Heart right ventricle (tissue), 16 donors: Measurements from ENCODE around the gene SCARB1. TPM values are rescaled to one million over a fixed set of nuclear protein-coding genes. Genes with fewer than 3 reads are reported as not detected.

ENCODE experiments used
- ATAC-seq, 8 donors: fragments of 200-7000 bp; cut with Tn5 transposase; one replicate each; pipeline ENCODE4 v1.9.1; 2020; ENCODE audit warnings: mild to moderate bottlenecking in 8 of 8, moderate library complexity in 8 of 8, moderate number of reproducible peaks in 1 of 8
- DNase-seq, 2 donors: peaks; one replicate each; pipeline ENCODE4 v3.0.0-alpha.2; 2020
- H3K27ac ChIP-seq, 10 donors: fragments of 200-600 bp; sonication (generic) in 2 of 10; one replicate each; pipeline versions ENCODE4 v1.5.0 to v1.8.0; 2020 to 2022; ENCODE audit warnings: mild to moderate bottlenecking in 3 of 10
- H3K27me3 ChIP-seq, 7 donors: fragments of 200-600 bp; one replicate each; pipeline ENCODE4 v1.8.0; 2021 to 2022; ENCODE audit warnings: mild to moderate bottlenecking in 2 of 7
- H3K36me3 ChIP-seq, 9 donors: fragments of 200-600 bp; sonication (generic) in 1 of 9; one replicate each; pipeline versions ENCODE4 v1.5.0 to v1.8.0; 2020 to 2022; ENCODE audit warnings: mild to moderate bottlenecking in 2 of 9
- H3K4me1 ChIP-seq, 9 donors: fragments of 200-600 bp; sonication (generic) in 1 of 9; one replicate each; pipeline versions ENCODE4 v1.5.0 to v1.8.0; 2020 to 2022; ENCODE audit warnings: mild to moderate bottlenecking in 4 of 9
- H3K4me3 ChIP-seq, 10 donors: fragments of 200-600 bp; sonication (generic) in 2 of 10; one replicate each; pipeline versions ENCODE4 v1.5.0 to v1.8.0; 2020 to 2022; ENCODE audit warnings: mild to moderate bottlenecking in 7 of 10, moderate library complexity in 2 of 10
- H3K9me3 ChIP-seq, 11 donors: fragments of 200-600 bp in 10 of 11; sonication (generic) in 2 of 11; one replicate each; pipeline versions ENCODE4 v1.5.0 to v1.8.0; 2013 to 2022; ENCODE audit warnings: mild to moderate bottlenecking in 2 of 11, control low read depth in 1 of 11, moderate library complexity in 1 of 11
- WGBS, 2 donors: extraction: QIAGEN DNeasy Blood & Tissue Kit; methylation state at CpG; one replicate each; pipeline ENCODE4 v1.1.7; 2013; ENCODE audit warnings: inconsistent platforms in 1 of 2; 5-methylcytosine and 5-hydroxymethylcytosine counted together
- intact Hi-C, 10 donors: fragments of 100-400 bp; cut with DNase I; formaldehyde crosslinking; loops; one replicate each; pipeline versions ENCODE4 v1.11.1 to v1.14.2; 2022
- polyA plus RNA-seq, 2 donors: library from polyadenylated mRNA; stranded (reverse); fragments of 200-250 nt; gene quantifications; one replicate each; pipeline ENCODE4 v1.2.3, GENCODE V29; 2013
- total RNA-seq, 10 donors: library from RNA; stranded (reverse); fragmentation: NEBNext Ultra II Directional in 3 of 10; extraction: Animal tissue kit (Norgen Biotek cat#: 25700) in 3 of 10; gene quantifications; one replicate each; pipeline versions ENCODE4 v1.2.1 to v1.2.4, GENCODE V29; 2021 to 2023
- TF ChIP-seq, protein P1 (sequence below), 9 donors: fragments of 200-600 bp; sonication (generic) in 2 of 9; IDR thresholded peaks; one replicate each; pipeline versions ENCODE4 v1.5.0 to v1.8.0; 2021 to 2022; ENCODE audit warnings: antibody characterized with exemption in 9 of 9, mild to moderate bottlenecking in 5 of 9, moderate library complexity in 1 of 9
- donor health status: Arrhythmogenic right ventricular cardiomyopathy.
- donor health status: ischemic (EF 13 %, LVEDD 7.1; RV severe dilation, severe dysfunction).
- donor health status: healthy with polysubstance abuse.
- donor health status: DM: no; HTN: yes; CAD: no.
- donor health status: DM: no; HTN: no; CAD: no.
- donor health status: ischemic (EF 25% LVEDD 6.9; RV normal size, moderate dysfunction).
- donor health status: ischemic (EF 25% LVEDD 5.7; RV mildly dilated, moderate dysfunction).
- donor health status: healthy.
- donor health status: DM: yes; HTN: yes; CAD: no.
- donor health status: Ischemic cardiomyopathy.
- donor health status: ischemic (EF 35%, LVEDD 5.7; RV mildly dilated, moderate dysfunction).
- donor health status: nonischemic (EF 11% LVEDD 7.7; RV severe dilation, severe dysfunction).
- donor health status: DM: yes; HTN: yes; CAD: no.
- donor health status: PGD.
- donor health status: ischemic (EF 29% LVEDD 5.4; RV normal size, mild dysfunction).
- donor health status: nonischemic (EF 23%, LVEDD 6.1; RV moderate dilation, normal function).

SCARB1 gene
- total and polyA plus RNA-seq, 12 donors, result 7.7 to 19.9 (median 11.5) TPM

DNA sequence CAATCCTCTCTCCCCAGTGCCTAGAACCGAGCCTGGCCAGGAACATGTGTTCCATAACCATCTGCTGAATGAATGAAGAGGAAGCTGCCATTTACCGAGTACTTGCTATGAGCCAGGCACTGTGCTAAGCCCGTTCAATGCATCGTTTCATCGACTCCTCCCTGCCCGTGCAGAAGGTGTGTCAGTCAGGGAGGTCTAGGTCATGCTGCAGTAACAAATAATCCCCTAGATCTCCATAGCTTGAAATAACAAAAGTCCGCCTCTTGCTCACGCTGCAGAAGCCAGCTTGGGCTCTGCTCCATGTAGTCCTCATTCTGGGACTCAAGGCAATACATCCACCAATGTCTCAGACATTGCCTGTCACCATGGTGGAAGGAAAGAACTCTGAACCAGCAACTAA lies 101.3 kb downstream of the SCARB1 start:
- TF ChIP-seq, protein P1, sequence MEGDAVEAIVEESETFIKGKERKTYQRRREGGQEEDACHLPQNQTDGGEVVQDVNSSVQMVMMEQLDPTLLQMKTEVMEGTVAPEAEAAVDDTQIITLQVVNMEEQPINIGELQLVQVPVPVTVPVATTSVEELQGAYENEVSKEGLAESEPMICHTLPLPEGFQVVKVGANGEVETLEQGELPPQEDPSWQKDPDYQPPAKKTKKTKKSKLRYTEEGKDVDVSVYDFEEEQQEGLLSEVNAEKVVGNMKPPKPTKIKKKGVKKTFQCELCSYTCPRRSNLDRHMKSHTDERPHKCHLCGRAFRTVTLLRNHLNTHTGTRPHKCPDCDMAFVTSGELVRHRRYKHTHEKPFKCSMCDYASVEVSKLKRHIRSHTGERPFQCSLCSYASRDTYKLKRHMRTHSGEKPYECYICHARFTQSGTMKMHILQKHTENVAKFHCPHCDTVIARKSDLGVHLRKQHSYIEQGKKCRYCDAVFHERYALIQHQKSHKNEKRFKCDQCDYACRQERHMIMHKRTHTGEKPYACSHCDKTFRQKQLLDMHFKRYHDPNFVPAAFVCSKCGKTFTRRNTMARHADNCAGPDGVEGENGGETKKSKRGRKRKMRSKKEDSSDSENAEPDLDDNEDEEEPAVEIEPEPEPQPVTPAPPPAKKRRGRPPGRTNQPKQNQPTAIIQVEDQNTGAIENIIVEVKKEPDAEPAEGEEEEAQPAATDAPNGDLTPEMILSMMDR (IDR thresholded peaks at IDR 0.05), result no peak
- Histone ChIP-seq H3K27ac (peak overlapping the region in 4 of 10 donors; percentile 13 to 67 (median 25)), H3K4me1 (peaks cover 12 to 78% (median 59%) of the 10 kb centered on the region in 9 donors), H3K4me3 (no peak overlapping the region), H3K9me3 (peaks cover 0 to 25% (median 8%) of the 10 kb centered on the region in 11 donors), H3K27me3 (no peaks in the 10 kb centered on the region), H3K36me3 (no peaks in the 10 kb centered on the region)
- WGBS, 2 donors, result 90 to 95% methylated on average over 8 of the region's 8 CpGs
- intact Hi-C loops, result loop anchor here in 9 of 10 donors (5.0 to 10.0 kb wide), 14 partner anchors 65 to 438 kb away; partner anchors contain the start of gene NCOR2 (in 2 of the 9)
- DNase-seq (no peak), ATAC-seq (no peak)

DNA sequence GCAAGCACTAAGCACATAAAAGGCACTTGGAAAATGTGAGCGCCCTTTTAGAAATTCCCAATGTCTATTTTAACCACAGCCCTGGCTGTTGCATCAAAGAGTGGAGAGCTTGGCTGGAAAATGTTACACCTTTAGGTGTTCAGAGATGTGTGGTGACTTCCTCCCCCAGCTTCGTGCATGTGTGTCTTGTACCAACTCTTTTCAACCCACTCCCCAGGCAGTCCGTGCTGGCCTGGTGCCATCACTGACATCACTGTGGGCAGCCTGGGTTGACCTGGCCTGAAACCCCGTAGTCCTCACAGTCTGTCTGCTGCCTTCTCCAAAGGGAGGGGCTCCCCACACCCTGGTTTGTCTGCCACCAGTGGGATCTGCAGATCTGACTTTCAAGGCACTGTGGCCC lies 101.8 kb downstream of the SCARB1 start:
- Histone ChIP-seq H3K9me3 (peaks cover 0 to 30% (median 8%) of the 10 kb centered on the region in 11 donors), H3K4me3 (no peak overlapping the region), H3K27me3 (no peaks in the 10 kb centered on the region), H3K36me3 (no peaks in the 10 kb centered on the region), H3K4me1 (peaks cover 12 to 75% (median 54%) of the 10 kb centered on the region in 9 donors), H3K27ac (peak overlapping the region in 6 of 10 donors; percentile 4 to 67 (median 25))
- intact Hi-C loops, result loop anchor here in 9 of 10 donors (5.0 to 10.0 kb wide), 14 partner anchors 65 to 437 kb away; partner anchors contain the start of gene NCOR2 (in 2 of the 9)
- DNase-seq (peak in 1 of 2 donors; percentile 68), ATAC-seq (peak in 4 of 8 donors; percentile 16 to 58 (median 40))
- WGBS, 2 donors, result 39 to 54% methylated on average over 4 of the region's 4 CpGs
- TF ChIP-seq, protein P1 (IDR thresholded peaks at IDR 0.05), result no peak

DNA sequence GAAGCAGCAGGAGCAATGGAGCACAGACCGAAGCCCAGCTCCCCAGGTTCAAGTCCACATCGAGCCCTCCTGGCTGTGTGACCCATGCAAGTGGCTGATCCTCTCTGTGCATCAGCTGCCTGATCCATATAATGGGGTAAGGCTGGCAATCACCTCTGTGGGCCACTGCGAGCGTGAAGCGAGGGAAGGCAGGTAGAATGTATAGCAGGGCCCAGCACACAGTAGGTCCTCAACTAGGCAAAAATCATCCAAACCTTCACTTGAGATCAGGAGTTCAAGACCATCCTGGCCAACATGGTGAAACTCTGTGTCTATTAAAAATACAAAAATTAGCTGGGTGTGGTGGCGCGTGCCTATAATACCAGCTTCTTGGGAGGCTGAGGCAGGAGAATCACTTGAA lies 102.6 kb downstream of the SCARB1 start:
- Histone ChIP-seq H3K36me3 (no peaks in the 10 kb centered on the region), H3K9me3 (peaks cover 0 to 32% (median 8%) of the 10 kb centered on the region in 11 donors), H3K27ac (peak overlapping the region in 4 of 10 donors; percentile 15 to 82 (median 31)), H3K27me3 (no peaks in the 10 kb centered on the region), H3K4me3 (no peak overlapping the region), H3K4me1 (peaks cover 7 to 75% (median 47%) of the 10 kb centered on the region in 9 donors)
- TF ChIP-seq, protein P1 (IDR thresholded peaks at IDR 0.05), result no peak
- no peak for DNase-seq
- 98 to 99% methylated on average over 7 of the region's 7 CpGs for WGBS, 2 donors
- ATAC-seq, result no peak
- intact Hi-C loops, result loop anchor here in 9 of 10 donors (5.0 to 10.0 kb wide), 14 partner anchors 64 to 436 kb away; partner anchors contain the start of gene NCOR2 (in 2 of the 9)

DNA sequence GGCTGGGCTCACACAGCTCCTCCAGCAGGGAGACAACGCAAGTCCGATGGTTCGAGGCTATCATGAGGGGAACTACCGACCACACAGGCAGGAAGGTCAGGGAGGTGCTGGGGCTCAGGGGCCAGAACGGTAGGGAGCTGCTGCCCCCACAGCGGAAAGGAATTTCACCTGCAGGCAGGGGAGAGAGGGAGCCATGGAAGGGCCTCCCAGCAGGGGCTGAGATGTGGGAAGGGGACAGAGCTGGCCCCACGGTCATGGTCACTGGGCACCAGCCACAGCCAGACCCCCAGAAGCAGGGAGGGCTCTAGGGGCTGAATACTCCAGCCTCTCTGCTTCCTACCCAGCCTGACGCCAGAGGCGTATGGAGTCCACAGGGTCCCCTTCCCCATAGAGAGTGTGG lies 103.1 kb downstream of the SCARB1 start:
- Histone ChIP-seq H3K4me1 (peaks cover 12 to 75% (median 47%) of the 10 kb centered on the region in 9 donors), H3K27me3 (no peaks in the 10 kb centered on the region), H3K9me3 (peaks cover 0 to 32% (median 8%) of the 10 kb centered on the region in 11 donors), H3K36me3 (no peaks in the 10 kb centered on the region), H3K4me3 (no peak overlapping the region), H3K27ac (peak overlapping the region in 7 of 10 donors; percentile 15 to 82 (median 35))
- ATAC-seq (no peak), DNase-seq (no peak)
- WGBS, 2 donors, result 92% methylated on average over 9 of the region's 9 CpGs
- intact Hi-C loops, result loop anchor here in 9 of 10 donors (5.0 to 10.0 kb wide), 14 partner anchors 63 to 436 kb away; partner anchors contain the start of gene NCOR2 (in 2 of the 9)
- TF ChIP-seq, protein P1 (IDR thresholded peaks at IDR 0.05), result no peak
